ENCODE results near the gene SMIM10L2A.
"Not testable (repeated sequence)": the region's sequence is repeated elsewhere in the genome, so short reads cannot be mapped to it uniquely, and the experiment has no call there.

Gene SMIM10L2A

DNA sequence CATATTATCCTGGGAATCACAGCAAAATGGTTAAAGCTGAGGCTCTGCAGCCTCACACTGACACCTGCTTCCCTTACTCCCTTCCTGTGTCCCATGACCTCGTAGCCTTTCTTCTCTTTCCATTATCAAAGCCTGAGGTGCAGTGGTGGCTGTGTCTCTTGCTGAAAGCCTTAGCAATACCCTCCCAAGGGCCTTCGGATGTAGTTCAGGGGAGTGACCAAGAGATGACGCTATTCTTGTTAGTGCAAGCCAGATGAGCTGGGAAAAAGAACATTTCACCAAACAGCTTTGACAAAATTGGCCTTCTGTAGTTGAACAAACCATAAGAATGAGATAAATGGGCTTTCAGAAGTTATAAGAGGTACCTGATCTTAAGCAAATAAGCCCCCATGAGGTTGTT, 31.6 kb downstream of the SMIM10L2A start:
- no peak for DNase-seq (ENCODE audit: low read depth in 2 of 3, low spot score in 1 of 3)

- DNase-seq (ENCODE audit: low read depth in 2 of 3, low spot score in 1 of 3), result no peak
Measured at GRCh38 chrX:135454816-135455215, 33.1 kb downstream of the SMIM10L2A start.

- not testable (repeated sequence) for DNase-seq (ENCODE audit: low read depth in 2 of 3, low spot score in 1 of 3)
Measured at GRCh38 chrX:135461756-135462155, 40.0 kb downstream of the SMIM10L2A start.

DNA sequence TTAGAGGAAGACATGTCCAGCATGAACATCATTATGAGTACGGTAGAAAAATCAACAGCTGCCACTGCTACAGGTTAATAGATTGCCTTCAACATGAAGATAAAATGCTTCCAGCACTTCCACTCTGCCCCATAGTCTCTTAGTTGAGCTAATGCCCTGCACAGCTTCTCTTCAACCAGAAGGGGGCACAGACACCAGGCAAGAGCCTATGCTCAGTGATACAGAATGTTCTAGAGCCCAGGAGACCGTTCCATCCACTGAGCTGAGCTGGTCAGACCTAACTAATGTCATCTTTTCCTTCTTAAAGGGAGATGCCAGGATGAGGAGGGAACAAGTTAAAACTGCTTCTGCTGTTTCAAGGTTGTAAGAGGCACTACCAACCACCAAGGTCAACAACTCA, 42.2 kb downstream of the SMIM10L2A start:
- no peak for DNase-seq (ENCODE audit: low read depth in 2 of 3, low spot score in 1 of 3)

DNA sequence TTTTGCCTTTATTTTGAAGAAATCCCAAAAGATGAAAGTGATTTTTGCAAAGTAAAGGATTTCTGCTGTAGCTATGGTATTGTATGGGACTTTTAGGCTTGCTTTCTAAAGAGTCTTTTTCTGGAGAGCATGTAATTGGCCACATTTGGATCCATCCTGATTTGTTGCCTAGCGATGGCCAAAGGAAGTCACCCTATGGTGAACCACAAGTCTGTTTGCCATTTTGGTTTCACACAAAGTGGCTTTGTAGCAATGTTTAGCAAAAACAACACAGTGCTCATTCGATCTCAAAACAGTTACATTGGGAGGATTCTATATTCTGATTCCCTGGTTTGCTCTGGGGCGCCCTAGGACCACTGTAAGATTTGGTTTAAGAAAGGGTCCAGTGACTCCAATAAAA, 54.6 kb downstream of the SMIM10L2A start:
- DNase-seq (ENCODE audit: low read depth in 2 of 3, low spot score in 1 of 3), result no peak

DNA sequence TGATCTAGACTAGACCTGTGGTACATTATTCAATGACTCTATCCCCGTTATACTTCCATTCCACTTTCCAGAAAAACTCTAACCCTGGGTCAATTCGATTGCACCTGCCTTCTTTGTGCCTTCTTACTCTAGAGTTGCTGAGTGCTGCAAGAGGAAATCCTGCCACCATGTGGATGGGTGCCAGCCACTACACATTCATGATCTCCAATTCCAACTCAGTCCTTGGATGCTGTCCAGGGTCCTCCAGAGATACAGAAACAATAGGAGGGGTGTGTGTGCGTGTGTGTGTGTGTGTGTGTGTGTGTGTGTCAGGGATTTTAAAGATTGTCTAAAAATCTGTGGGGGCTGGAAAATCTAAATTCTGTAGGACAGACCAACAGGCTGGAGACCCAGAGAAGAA, 55.8 kb downstream of the SMIM10L2A start:
- DNase-seq (ENCODE audit: low read depth in 2 of 3, low spot score in 1 of 3), result peak; percentile 3 to 20 (median 10)
